Testis (tissue), 3 donors: ENCODE results near the gene GPT2. TPM values are rescaled to one million over a fixed set of nuclear protein-coding genes. Genes with fewer than 3 reads are reported as not detected.
A peak's percentile ranks its signal among the peaks of the same experiment; 100 is the strongest.

Experiments
- DNase-seq: peaks from one replicate; pipeline ENCODE4 v3.0.0-alpha.2; 2019
- H3K27ac ChIP-seq, 2 donors: fragments of 200-600 bp; sonication (generic); one replicate each; pipeline ENCODE4 v1.5.1; 2019
- H3K27me3 ChIP-seq: fragments of 200-600 bp; sonication (generic); one replicate; pipeline ENCODE4 v1.5.1; 2019
- H3K36me3 ChIP-seq: fragments of 200-600 bp; sonication (generic); one replicate; pipeline ENCODE4 v1.5.1; 2017; ENCODE audit warnings: low read depth; ENCODE audit errors: missing control alignments
- H3K4me1 ChIP-seq: fragments of 200-600 bp; sonication (generic); one replicate; pipeline ENCODE4 v1.5.1; 2019
- H3K4me3 ChIP-seq, 2 donors: fragments of 200-600 bp; sonication (generic); one replicate each; pipeline ENCODE4 v1.5.1; 2017 to 2019
- H3K9me3 ChIP-seq: fragments of 200-600 bp; sonication (generic); one replicate; pipeline ENCODE4 v1.5.1; 2017
- POLR2A ChIP-seq: fragments of 450-650 bp; IDR thresholded peaks from one replicate; pipeline ENCODE4 v1.6.1; 2017; ENCODE audit warnings: antibody characterized with exemption, mild to moderate bottlenecking, moderate library complexity
- WGBS, 2 donors: methylation state at CpG; one replicate each; pipeline ENCODE4 v1.1.5; 2018; 5-methylcytosine and 5-hydroxymethylcytosine counted together
- intact Hi-C: fragments of 100-400 bp; cut with DNase I; formaldehyde crosslinking; loops from one replicate; pipeline ENCODE4 v1.15.1; 2023; ENCODE audit warnings: low total_unique reads
- polyA plus RNA-seq: library from polyadenylated mRNA; stranded (reverse); fragments of 350-450 nt; fragmentation: Illumina TruSeq; extraction: RNeasy Lipid Tissue Mini Kit (QIAGEN cat#74804); gene quantifications from one replicate; pipeline ENCODE4 v1.2.3, GENCODE V29; 2014; ENCODE audit warnings: low read depth, low replicate concordance; ENCODE audit not compliant: insufficient read depth
- total RNA-seq, 2 donors: library from RNA; depleted of rRNA; stranded (reverse); fragments of >200 nt; gene quantifications; one replicate each; pipeline ENCODE4 v1.2.3, GENCODE V29; 2016
- TF ChIP-seq, protein P1 (sequence below), 3 experiments: fragments of 450-650 bp in 2 of 3; fragments of 200-600 bp in 1 of 3; sonication (generic) in 1 of 3; IDR thresholded peaks; one replicate each; pipeline ENCODE4 v1.5.1; 2016 to 2019; ENCODE audit warnings: antibody characterized with exemption in 3 of 3, mild to moderate bottlenecking in 2 of 3, moderate library complexity in 1 of 3

GPT2 gene
- total and polyA plus RNA-seq, 3 donors from 2014 or later = 38.8 to 80.6 (median 46.6) TPM

DNA sequence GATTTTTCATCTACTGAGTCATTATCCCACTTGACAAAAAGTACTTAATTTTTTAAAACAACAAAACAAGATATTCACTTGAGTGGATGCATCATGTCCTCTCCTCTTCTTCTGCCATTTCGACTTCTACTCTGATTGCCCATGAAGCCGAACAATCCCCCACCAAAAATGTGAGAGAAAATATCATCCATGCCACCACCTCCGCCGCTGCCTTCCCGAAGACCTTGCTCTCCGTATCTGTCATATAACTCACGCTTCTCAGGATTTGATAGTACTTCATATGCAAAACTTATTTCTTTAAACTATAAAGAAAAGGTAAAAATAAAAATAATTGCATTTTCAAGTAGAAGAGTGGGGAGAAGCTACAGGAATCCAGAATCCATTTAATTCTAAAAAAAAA, 87.1 kb downstream of the GPT2 start:
- H3K4me1 ChIP-seq = peaks cover 27% of the 10 kb centered on the region
- intact Hi-C loops = no loop called here

DNA sequence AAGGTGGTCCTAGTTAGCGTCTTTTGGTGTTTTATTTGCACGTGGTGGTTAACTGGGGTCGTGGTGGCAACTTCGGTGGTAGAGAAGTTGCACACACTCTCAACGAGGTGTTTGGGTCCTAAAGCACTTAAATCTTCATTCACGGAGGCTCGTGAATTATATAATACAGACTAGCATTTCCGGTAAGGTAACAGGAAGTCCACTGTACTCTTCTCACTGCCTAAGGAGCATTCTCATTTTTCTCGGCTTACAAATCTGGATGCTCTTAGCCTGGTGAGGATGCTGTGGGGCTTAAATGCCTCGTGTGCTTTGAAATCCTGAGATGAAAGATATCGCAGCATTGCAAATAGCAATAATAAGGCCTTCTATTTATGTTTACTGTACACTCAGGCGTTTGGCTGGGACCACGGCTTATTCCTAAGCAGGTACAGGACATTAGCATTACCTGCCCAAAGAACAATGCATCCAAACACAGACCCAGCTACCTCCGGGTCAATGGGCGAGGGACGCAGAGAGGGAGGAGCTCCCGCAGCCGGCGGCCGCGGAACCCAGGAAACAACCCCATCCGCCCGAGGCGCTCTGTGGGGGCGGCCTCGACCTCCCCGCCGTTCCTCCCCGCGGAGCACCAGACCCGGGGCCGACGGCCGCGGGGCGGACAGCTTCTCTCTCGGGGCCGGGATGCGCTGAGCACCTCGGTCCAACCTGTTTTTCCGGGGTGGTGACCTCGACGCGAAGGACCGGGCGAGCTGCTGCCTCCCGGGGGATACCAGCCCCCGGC, 88.5 kb downstream of the GPT2 start:
- 1 to 2% methylated on average over 34 to 38 of the region's 48 CpGs for WGBS, 2 donors
- peaks cover 31% of the 10 kb centered on the region for H3K4me1 ChIP-seq
- peak; percentile 37 for DNase-seq
- H3K27ac ChIP-seq = peak overlapping the region; percentile 93 to 98
- no peaks in the 10 kb centered on the region for H3K9me3 ChIP-seq
- TF ChIP-seq, protein P1, sequence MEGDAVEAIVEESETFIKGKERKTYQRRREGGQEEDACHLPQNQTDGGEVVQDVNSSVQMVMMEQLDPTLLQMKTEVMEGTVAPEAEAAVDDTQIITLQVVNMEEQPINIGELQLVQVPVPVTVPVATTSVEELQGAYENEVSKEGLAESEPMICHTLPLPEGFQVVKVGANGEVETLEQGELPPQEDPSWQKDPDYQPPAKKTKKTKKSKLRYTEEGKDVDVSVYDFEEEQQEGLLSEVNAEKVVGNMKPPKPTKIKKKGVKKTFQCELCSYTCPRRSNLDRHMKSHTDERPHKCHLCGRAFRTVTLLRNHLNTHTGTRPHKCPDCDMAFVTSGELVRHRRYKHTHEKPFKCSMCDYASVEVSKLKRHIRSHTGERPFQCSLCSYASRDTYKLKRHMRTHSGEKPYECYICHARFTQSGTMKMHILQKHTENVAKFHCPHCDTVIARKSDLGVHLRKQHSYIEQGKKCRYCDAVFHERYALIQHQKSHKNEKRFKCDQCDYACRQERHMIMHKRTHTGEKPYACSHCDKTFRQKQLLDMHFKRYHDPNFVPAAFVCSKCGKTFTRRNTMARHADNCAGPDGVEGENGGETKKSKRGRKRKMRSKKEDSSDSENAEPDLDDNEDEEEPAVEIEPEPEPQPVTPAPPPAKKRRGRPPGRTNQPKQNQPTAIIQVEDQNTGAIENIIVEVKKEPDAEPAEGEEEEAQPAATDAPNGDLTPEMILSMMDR (IDR thresholded peaks at IDR 0.05) = no peak
- TF ChIP-seq POLR2A = no peak
- H3K27me3 ChIP-seq = no peaks in the 10 kb centered on the region
- intact Hi-C loops = no loop called here
- H3K4me3 ChIP-seq = peak overlapping the region; percentile 93 to 97
- H3K36me3 ChIP-seq = no peaks in the 10 kb centered on the region

More for the DNA sequence above, 87.1 kb downstream of the GPT2 start:
- Histone ChIP-seq H3K27ac (no peak overlapping the region), H3K36me3 (no peaks in the 10 kb centered on the region), H3K4me3 (no peak overlapping the region), H3K27me3 (no peaks in the 10 kb centered on the region), H3K9me3 (no peaks in the 10 kb centered on the region)
- WGBS, 2 donors = 73 to 90% methylated on average over 7 of the region's 7 CpGs
- no peak for TF ChIP-seq POLR2A
- TF ChIP-seq, protein P1 (IDR thresholded peaks at IDR 0.05) = no peak
- no peak for DNase-seq

DNA sequence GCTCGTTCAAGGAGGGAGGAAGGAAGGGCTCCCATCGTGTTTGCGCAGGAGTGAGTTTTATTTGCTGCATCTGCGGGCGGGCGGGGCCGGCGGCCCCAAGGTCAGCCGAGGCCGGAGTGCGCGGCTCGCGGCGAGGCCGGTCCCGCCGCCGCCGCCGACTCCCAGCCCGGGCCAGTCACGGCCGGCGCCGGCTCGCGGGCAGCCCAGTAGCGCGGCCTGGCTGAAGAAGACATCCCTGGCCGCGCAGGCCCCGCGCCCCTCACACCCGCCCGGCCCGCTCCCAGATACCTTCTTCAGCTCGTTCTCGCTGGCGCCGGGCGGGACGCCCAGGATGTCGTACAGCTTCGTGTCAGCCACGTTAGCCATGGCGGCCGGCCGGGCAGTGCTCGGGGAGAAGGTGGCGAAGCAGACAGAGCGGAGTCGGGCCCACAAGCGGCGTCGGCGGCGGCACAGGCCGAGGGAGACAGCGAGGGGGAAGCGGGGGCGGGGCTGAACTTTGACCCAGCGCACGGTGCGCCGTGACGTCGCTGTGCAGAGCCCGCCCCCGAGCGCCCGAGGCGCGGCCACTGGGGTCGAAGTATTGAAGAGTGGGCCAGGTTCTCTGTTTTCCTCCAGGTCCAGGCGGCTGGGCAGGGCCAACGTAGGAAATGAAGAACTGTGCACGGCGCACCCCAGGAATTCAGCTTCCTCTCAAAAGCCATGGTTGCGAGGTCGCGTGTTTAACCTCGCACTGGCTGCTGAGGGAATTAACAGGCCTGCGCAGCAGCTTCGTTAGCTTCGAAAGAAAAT, 89.2 kb downstream of the GPT2 start, which contains the start of gene DNAJA2:
Gene DNAJA2, minus strand, starts transcription at position 468 of the 789 bp plus-strand sequence. Its CDS starts 102 bp downstream, at position 366.
- Histone ChIP-seq H3K9me3 (no peaks in the 10 kb centered on the region), H3K4me1 (peaks cover 31% of the 10 kb centered on the region), H3K36me3 (no peaks in the 10 kb centered on the region), H3K27me3 (no peaks in the 10 kb centered on the region), H3K4me3 (peak within 1 kb of the TSS; percentile 93 to 97), H3K27ac (peak within 1 kb of the TSS; percentile 93 to 98)
- intact Hi-C loops = no loop called here
- TF ChIP-seq, protein P1 (IDR thresholded peaks at IDR 0.05) = no peak
- TF ChIP-seq POLR2A = peak; percentile 78
- DNase-seq = peak; percentile 96
- 0% methylated on average over 38 to 84 of the region's 86 CpGs for WGBS, 2 donors

DNA sequence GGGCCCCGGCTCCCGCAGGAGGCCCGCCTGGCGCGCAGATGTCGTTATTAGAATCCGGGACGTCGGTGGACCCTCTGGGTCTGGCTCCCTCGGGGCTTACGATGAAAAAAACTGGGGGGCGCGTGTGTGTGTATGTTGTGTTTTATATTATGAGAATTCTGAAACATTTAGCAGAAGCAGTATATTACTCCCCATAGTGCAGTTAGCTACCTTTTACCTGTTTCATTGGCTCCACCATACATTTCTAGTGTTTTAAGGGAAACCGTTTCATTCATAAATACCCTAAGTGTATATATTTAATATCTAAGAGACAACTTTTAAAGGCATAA, 89.8 kb downstream of the GPT2 start:
- peak overlapping the region; percentile 93 to 97 for H3K4me3 ChIP-seq
- no peaks in the 10 kb centered on the region for H3K9me3 ChIP-seq
- H3K27ac ChIP-seq = peak overlapping the region; percentile 93 to 98
- DNase-seq = no peak
- TF ChIP-seq, protein P1 (IDR thresholded peaks at IDR 0.05) = no peak
- TF ChIP-seq POLR2A = no peak
- intact Hi-C loops = no loop called here
- H3K4me1 ChIP-seq = peaks cover 31% of the 10 kb centered on the region
- WGBS, 2 donors = 3% methylated on average over 14 of the region's 14 CpGs
- no peaks in the 10 kb centered on the region for H3K36me3 ChIP-seq
- H3K27me3 ChIP-seq = no peaks in the 10 kb centered on the region
